Liver (tissue), 3 donors: ENCODE measurements around the gene VDR.

Experiments used
- ATF3 ChIP-seq: IDR thresholded peaks from 2 replicates; pipeline ENCODE4 v1.6.1; 2016; ENCODE audit warnings: antibody characterized with exemption
- CTCF ChIP-seq: fragments of 150-350 bp; IDR thresholded peaks from 2 replicates; pipeline ENCODE4 v1.5.1; 2017; ENCODE audit warnings: improper control_type of control experiment, low read depth, low read length; ENCODE audit not compliant: missing input control
- EGR1 ChIP-seq, 2 donors: IDR thresholded peaks; 2 replicates each; pipeline ENCODE4 v1.6.1; 2016 to 2018; ENCODE audit warnings: antibody characterized with exemption in 2 of 2, low read depth in 2 of 2
- FOXA1 ChIP-seq: IDR thresholded peaks from 2 replicates; pipeline ENCODE4 v1.6.1; 2016; ENCODE audit warnings: antibody characterized with exemption
- GABPA ChIP-seq, 2 donors: IDR thresholded peaks in 1 of 2; conservative IDR thresholded peaks in 1 of 2; 2 replicates each; pipeline ENCODE4 v1.6.1; 2016; ENCODE audit warnings: antibody characterized with exemption in 2 of 2, mild to moderate bottlenecking in 1 of 2, moderate library complexity in 1 of 2
- JUND ChIP-seq, 2 donors: IDR thresholded peaks; 2 replicates each; pipeline ENCODE4 v1.6.1; 2016; ENCODE audit warnings: antibody characterized with exemption in 2 of 2
- MAX ChIP-seq: IDR thresholded peaks from 2 replicates; pipeline ENCODE4 v1.6.1; 2016; ENCODE audit warnings: antibody characterized with exemption
- RAD21 ChIP-seq, 2 donors: IDR thresholded peaks; 2 replicates each; pipeline ENCODE4 v1.6.1; 2016; ENCODE audit warnings: antibody characterized with exemption in 2 of 2, mild to moderate bottlenecking in 2 of 2
- SP1 ChIP-seq: IDR thresholded peaks from 2 replicates; pipeline ENCODE4 v1.6.1; 2018; ENCODE audit warnings: antibody characterized with exemption, mild to moderate bottlenecking
- TAF1 ChIP-seq: conservative IDR thresholded peaks from 2 replicates; pipeline ENCODE4 v1.6.1; 2016; ENCODE audit warnings: antibody characterized with exemption, mild to moderate bottlenecking
- YY1 ChIP-seq: IDR thresholded peaks from 2 replicates; pipeline ENCODE4 v1.6.1; 2016; ENCODE audit warnings: antibody characterized with exemption, mild to moderate bottlenecking
- ZBTB33 ChIP-seq: IDR thresholded peaks from 2 replicates; pipeline ENCODE4 v1.6.1; 2016; ENCODE audit warnings: antibody characterized with exemption
- donor health status: healthy.
- donor health status: healthy.

GRCh38 chr12:47849261-47849660 lies 55.5 kb downstream of the VDR start:
- TF ChIP-seq CTCF (no peak), RAD21 (IDR thresholded peaks at IDR 0.05) (no peak), YY1 (no peak), TAF1 (no peak), EGR1 (IDR thresholded peaks at IDR 0.05; ENCODE audit: low read depth in 2 of 2) (no peak), ZBTB33 (no peak), SP1 (no peak), MAX (no peak), JUND (IDR thresholded peaks at IDR 0.05) (no peak), GABPA (IDR thresholded peaks at IDR 0.05 in 1 of 2, conservative IDR thresholded peaks at IDR 0.05 in 1 of 2) (no peak), FOXA1 (no peak), ATF3 (no peak)
